ENCODE measurements around the gene PHYH.

DNA sequence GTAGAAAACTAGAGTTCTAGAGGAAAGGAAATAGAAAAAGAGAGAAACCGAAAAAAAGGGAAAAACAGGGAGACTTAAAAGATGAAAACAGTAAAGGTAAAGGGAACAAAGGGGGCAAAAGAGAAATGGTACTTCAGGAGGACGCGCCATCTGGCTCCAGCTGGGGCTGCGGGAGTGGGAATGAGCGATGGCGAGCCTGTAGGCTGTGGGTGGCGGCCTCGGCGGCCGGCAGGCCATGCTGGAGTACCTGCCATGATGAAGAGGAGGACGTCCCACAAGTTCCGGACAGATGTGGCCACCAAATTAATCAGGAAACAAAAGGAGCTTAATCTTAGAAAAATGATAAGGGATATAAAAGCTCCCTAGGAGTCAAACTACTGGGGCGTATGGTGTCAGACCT is 21.7 kb upstream of the PHYH start:
- TF ChIP-seq, protein P1, sequence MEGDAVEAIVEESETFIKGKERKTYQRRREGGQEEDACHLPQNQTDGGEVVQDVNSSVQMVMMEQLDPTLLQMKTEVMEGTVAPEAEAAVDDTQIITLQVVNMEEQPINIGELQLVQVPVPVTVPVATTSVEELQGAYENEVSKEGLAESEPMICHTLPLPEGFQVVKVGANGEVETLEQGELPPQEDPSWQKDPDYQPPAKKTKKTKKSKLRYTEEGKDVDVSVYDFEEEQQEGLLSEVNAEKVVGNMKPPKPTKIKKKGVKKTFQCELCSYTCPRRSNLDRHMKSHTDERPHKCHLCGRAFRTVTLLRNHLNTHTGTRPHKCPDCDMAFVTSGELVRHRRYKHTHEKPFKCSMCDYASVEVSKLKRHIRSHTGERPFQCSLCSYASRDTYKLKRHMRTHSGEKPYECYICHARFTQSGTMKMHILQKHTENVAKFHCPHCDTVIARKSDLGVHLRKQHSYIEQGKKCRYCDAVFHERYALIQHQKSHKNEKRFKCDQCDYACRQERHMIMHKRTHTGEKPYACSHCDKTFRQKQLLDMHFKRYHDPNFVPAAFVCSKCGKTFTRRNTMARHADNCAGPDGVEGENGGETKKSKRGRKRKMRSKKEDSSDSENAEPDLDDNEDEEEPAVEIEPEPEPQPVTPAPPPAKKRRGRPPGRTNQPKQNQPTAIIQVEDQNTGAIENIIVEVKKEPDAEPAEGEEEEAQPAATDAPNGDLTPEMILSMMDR (IDR thresholded peaks at IDR 0.05; ENCODE audit: low read depth, low read length, missing input control): no peak
- TF ChIP-seq YY1 (IDR thresholded peaks at IDR 0.05) (no peak), TAF1 (conservative IDR thresholded peaks at IDR 0.05) (no peak), JUND (IDR thresholded peaks at IDR 0.05) (no peak), SP1 (IDR thresholded peaks at IDR 0.05) (no peak), RAD21 (IDR thresholded peaks at IDR 0.05) (no peak), GABPA (IDR thresholded peaks at IDR 0.05 in 1 of 2, conservative IDR thresholded peaks at IDR 0.05 in 1 of 2) (no peak), EGR1 (IDR thresholded peaks at IDR 0.05; ENCODE audit: low read depth in 2 of 2) (no peak), RXRA (IDR thresholded peaks at IDR 0.05) (no peak), HNF4A (conservative IDR thresholded peaks at IDR 0.05) (no peak), NR2F2 (IDR thresholded peaks at IDR 0.05) (no peak)
- TF ChIP-seq, protein P2, sequence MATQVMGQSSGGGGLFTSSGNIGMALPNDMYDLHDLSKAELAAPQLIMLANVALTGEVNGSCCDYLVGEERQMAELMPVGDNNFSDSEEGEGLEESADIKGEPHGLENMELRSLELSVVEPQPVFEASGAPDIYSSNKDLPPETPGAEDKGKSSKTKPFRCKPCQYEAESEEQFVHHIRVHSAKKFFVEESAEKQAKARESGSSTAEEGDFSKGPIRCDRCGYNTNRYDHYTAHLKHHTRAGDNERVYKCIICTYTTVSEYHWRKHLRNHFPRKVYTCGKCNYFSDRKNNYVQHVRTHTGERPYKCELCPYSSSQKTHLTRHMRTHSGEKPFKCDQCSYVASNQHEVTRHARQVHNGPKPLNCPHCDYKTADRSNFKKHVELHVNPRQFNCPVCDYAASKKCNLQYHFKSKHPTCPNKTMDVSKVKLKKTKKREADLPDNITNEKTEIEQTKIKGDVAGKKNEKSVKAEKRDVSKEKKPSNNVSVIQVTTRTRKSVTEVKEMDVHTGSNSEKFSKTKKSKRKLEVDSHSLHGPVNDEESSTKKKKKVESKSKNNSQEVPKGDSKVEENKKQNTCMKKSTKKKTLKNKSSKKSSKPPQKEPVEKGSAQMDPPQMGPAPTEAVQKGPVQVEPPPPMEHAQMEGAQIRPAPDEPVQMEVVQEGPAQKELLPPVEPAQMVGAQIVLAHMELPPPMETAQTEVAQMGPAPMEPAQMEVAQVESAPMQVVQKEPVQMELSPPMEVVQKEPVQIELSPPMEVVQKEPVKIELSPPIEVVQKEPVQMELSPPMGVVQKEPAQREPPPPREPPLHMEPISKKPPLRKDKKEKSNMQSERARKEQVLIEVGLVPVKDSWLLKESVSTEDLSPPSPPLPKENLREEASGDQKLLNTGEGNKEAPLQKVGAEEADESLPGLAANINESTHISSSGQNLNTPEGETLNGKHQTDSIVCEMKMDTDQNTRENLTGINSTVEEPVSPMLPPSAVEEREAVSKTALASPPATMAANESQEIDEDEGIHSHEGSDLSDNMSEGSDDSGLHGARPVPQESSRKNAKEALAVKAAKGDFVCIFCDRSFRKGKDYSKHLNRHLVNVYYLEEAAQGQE (IDR thresholded peaks at IDR 0.05): no peak
- TF ChIP-seq, protein P3, sequence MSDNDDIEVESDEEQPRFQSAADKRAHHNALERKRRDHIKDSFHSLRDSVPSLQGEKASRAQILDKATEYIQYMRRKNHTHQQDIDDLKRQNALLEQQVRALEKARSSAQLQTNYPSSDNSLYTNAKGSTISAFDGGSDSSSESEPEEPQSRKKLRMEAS (IDR thresholded peaks at IDR 0.05): no peak
- TF ChIP-seq, protein P4, sequence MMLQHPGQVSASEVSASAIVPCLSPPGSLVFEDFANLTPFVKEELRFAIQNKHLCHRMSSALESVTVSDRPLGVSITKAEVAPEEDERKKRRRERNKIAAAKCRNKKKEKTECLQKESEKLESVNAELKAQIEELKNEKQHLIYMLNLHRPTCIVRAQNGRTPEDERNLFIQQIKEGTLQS (IDR thresholded peaks at IDR 0.05): no peak

Measured in liver (tissue), 3 donors.